ENCODE results near the gene CHRNE.
"Not testable (repeated sequence)": the region's sequence is repeated elsewhere in the genome, so short reads cannot be mapped to it uniquely, and the experiment has no call there.

Gene CHRNE

DNA sequence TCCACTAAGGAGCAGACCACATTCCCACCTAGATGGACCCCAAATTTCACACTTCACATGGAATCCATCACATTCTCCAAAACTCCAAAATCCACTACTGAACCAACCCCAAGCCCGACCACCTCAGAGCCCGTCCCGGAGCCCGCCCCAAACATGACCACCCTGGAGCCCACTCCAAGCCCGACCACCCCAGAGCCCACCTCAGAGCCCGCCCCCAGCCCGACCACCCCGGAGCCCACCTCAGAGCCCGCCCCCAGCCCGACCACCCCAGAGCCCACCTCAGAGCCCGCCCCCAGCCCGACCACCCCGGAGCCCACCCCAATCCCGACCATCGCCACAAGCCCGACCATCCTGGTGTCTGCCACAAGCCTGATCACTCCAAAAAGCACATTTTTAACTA lies 30.7 kb upstream of the CHRNE start:
- no peaks in the 10 kb centered on the region for H3K27me3 ChIP-seq (replicated peaks; ENCODE audit: control insufficient read depth, insufficient read depth, low read length)
- TF ChIP-seq, protein P1, sequence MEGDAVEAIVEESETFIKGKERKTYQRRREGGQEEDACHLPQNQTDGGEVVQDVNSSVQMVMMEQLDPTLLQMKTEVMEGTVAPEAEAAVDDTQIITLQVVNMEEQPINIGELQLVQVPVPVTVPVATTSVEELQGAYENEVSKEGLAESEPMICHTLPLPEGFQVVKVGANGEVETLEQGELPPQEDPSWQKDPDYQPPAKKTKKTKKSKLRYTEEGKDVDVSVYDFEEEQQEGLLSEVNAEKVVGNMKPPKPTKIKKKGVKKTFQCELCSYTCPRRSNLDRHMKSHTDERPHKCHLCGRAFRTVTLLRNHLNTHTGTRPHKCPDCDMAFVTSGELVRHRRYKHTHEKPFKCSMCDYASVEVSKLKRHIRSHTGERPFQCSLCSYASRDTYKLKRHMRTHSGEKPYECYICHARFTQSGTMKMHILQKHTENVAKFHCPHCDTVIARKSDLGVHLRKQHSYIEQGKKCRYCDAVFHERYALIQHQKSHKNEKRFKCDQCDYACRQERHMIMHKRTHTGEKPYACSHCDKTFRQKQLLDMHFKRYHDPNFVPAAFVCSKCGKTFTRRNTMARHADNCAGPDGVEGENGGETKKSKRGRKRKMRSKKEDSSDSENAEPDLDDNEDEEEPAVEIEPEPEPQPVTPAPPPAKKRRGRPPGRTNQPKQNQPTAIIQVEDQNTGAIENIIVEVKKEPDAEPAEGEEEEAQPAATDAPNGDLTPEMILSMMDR (IDR thresholded peaks at IDR 0.05; ENCODE audit: insufficient read depth, low read length, poor library complexity, severe bottlenecking): no peak
- H3K36me3 ChIP-seq (ENCODE audit: control insufficient read depth, insufficient read depth, low read length): peaks cover 22% of the 10 kb centered on the region
- no peak for DNase-seq (ENCODE audit: extremely low read depth, insufficient read length)
- no peak overlapping the region for H3K4me3 ChIP-seq (replicated peaks; ENCODE audit: low read depth, low read length)

DNA sequence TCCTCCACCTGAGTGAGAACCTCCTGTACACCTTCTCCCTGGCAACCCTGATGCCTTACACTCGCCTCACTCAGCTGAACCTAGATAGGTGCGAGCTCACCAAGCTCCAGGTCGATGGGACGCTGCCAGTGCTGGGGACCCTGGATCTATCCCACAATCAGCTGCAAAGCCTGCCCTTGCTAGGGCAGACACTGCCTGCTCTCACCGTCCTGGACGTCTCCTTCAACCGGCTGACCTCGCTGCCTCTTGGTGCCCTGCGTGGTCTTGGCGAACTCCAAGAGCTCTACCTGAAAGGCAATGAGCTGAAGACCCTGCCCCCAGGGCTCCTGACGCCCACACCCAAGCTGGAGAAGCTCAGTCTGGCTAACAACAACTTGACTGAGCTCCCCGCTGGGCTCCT lies 29.9 kb upstream of the CHRNE start:
- Histone ChIP-seq H3K4me3 (replicated peaks; ENCODE audit: low read depth, low read length) (no peak overlapping the region), H3K36me3 (ENCODE audit: control insufficient read depth, insufficient read depth, low read length) (peaks cover 16% of the 10 kb centered on the region), H3K27me3 (replicated peaks; ENCODE audit: control insufficient read depth, insufficient read depth, low read length) (no peaks in the 10 kb centered on the region)
- TF ChIP-seq, protein P1 (IDR thresholded peaks at IDR 0.05; ENCODE audit: insufficient read depth, low read length, poor library complexity, severe bottlenecking): no peak
- no peak for DNase-seq (ENCODE audit: extremely low read depth, insufficient read length)

- TF ChIP-seq, protein P1 (IDR thresholded peaks at IDR 0.05; ENCODE audit: insufficient read depth, low read length, poor library complexity, severe bottlenecking): no peak
- Histone ChIP-seq H3K36me3 (ENCODE audit: control insufficient read depth, insufficient read depth, low read length) (peaks cover 12% of the 10 kb centered on the region), H3K27me3 (replicated peaks; ENCODE audit: control insufficient read depth, insufficient read depth, low read length) (no peaks in the 10 kb centered on the region), H3K4me3 (replicated peaks; ENCODE audit: low read depth, low read length) (no peak within 1 kb of the TSS)
- no peak for DNase-seq (ENCODE audit: extremely low read depth, insufficient read length)
These were observed 29.1 kb upstream of the CHRNE start, which contains the start of gene GP1BA for GRCh38 chr17:4931963-4932362. Gene GP1BA (plus strand): TSS chr17:4932277. CDS start chr17:4932605, 328 bp downstream.

DNA sequence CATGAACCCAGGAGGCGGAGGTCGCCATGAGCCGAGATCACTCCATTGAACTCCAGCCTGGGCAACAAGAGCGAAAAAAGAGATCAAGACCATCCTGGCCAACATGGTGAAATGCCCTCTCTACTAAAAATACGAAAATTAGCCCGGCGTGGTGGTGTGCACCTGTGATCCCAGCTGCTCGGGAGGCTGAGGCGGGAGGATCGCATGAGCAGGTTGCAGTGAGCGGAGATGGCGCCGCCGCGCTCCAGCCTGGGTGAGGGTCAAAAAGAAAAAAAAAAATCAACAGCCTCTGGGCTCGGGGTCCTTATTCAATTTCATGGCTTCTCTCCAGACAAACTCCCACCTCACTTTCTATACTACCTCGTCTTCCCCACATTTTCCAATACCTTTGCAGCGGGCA lies 26.0 kb upstream of the CHRNE start:
- no peak for DNase-seq (ENCODE audit: extremely low read depth, insufficient read length)
- TF ChIP-seq, protein P1 (IDR thresholded peaks at IDR 0.05; ENCODE audit: insufficient read depth, low read length, poor library complexity, severe bottlenecking): no peak
- Histone ChIP-seq H3K36me3 (ENCODE audit: control insufficient read depth, insufficient read depth, low read length) (peaks cover 3% of the 10 kb centered on the region), H3K27me3 (replicated peaks; ENCODE audit: control insufficient read depth, insufficient read depth, low read length) (no peaks in the 10 kb centered on the region), H3K4me3 (replicated peaks; ENCODE audit: low read depth, low read length) (no peak overlapping the region)

DNA sequence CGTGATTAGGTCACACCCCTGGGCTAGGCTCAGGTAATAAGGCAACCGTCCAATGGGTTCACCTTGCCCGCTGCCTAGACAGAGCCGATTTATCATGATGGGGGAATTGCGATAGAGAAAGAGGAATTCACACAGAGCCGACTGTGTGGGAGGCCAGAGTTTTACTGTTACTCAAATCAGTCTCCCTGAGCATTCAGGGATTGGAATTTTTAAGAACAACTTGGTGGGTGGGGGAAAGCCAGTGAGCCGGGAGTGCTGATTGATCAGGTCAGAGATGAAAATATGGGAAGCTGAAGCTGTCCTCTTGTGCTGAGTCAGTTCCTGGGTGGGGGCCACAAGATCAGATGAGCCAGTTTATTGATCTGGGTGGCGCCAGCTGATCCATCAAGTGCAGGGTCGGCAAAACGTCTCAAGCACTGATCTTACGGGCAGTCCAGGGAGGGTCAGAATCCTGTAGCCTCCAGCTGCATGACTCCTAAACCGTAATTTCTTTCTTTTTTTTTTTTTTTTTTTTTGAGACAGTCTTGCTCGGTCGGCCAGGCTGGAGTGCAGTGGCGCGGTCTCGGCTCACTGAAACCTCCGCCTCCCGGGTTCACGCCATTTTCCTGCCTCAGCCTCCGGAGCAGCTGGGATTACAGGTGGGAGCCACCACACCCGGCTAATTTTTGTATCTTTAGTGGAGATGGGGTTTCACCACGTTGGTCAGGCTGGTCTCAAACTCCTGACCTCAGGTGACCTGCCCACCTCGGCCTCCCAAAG lies 23.9 kb upstream of the CHRNE start:
- not testable (repeated sequence) for H3K36me3 ChIP-seq (ENCODE audit: control insufficient read depth, insufficient read depth, low read length); H3K4me3 ChIP-seq (replicated peaks; ENCODE audit: low read depth, low read length); H3K27me3 ChIP-seq (replicated peaks; ENCODE audit: control insufficient read depth, insufficient read depth, low read length); DNase-seq (ENCODE audit: extremely low read depth, insufficient read length)

- Histone ChIP-seq H3K36me3 (ENCODE audit: control insufficient read depth, insufficient read depth, low read length) (no peaks in the 10 kb centered on the region), H3K27me3 (replicated peaks; ENCODE audit: control insufficient read depth, insufficient read depth, low read length) (no peaks in the 10 kb centered on the region), H3K4me3 (replicated peaks; ENCODE audit: low read depth, low read length) (no peak overlapping the region)
- TF ChIP-seq, protein P1 (IDR thresholded peaks at IDR 0.05; ENCODE audit: insufficient read depth, low read length, poor library complexity, severe bottlenecking): no peak
- DNase-seq (ENCODE audit: extremely low read depth, insufficient read length): no peak
These were observed 18.4 kb upstream of the CHRNE start for GRCh38 chr17:4921320-4921719.

Data from GM06990 (cell line).